Measurements from ENCODE around the gene SFRP5. TPM values are rescaled to one million over a fixed set of nuclear protein-coding genes. Genes with fewer than 3 reads are reported as not detected.

The SFRP5 gene
- total RNA-seq, result 1 to 10 TPM in 1 of 3 donors, under 1 TPM in 2; 0.29 to 1.8 (median 0.33) TPM

GRCh38 chr10:97771913-97772823 is at the start of gene SFRP5:
Gene SFRP5, minus strand, starts transcription at chr10:97771999. Its CDS starts 166 bp downstream, at chr10:97771833.
- no peaks in the 10 kb centered on the region for H3K36me3 ChIP-seq
- TF ChIP-seq CTCF (IDR thresholded peaks at IDR 0.05) (no peak), POLR2A (IDR thresholded peaks at IDR 0.05) (no peak), POLR2AphosphoS5 (IDR thresholded peaks at IDR 0.05) (no peak)
- no peak for DNase-seq (ENCODE audit: low spot score in 2 of 2)
- no peaks in the 10 kb centered on the region for H3K4me1 ChIP-seq
- peak within 1 kb of the TSS in 2 of 3 donors; percentile 34 to 58 for H3K4me3 ChIP-seq
- H3K9me3 ChIP-seq, result no peaks in the 10 kb centered on the region
- intact Hi-C loops (cut with DNase I; ENCODE audit: low total_unique reads), result no loop called here
- peaks cover 0 to 47% of the 10 kb centered on the region in 2 donors for H3K27me3 ChIP-seq
- no peak within 1 kb of the TSS for H3K27ac ChIP-seq

GRCh38 chr10:97820096-97820704 is 48.4 kb upstream of the SFRP5 start:
- Histone ChIP-seq H3K36me3 (no peaks in the 10 kb centered on the region), H3K4me1 (no peaks in the 10 kb centered on the region), H3K9me3 (no peaks in the 10 kb centered on the region), H3K4me3 (no peak overlapping the region), H3K27ac (no peak overlapping the region), H3K27me3 (no peaks in the 10 kb centered on the region)
- intact Hi-C loops (cut with DNase I; ENCODE audit: low total_unique reads), result no loop called here
- no peak for DNase-seq (ENCODE audit: low spot score in 2 of 2)
- TF ChIP-seq POLR2AphosphoS5 (IDR thresholded peaks at IDR 0.05) (no peak), POLR2A (IDR thresholded peaks at IDR 0.05) (no peak), CTCF (IDR thresholded peaks at IDR 0.05) (no peak)

GRCh38 chr10:97818572-97818971 is 46.8 kb upstream of the SFRP5 start:
- Histone ChIP-seq H3K4me1 (no peaks in the 10 kb centered on the region), H3K27ac (no peak overlapping the region), H3K4me3 (no peak overlapping the region), H3K27me3 (no peaks in the 10 kb centered on the region), H3K36me3 (no peaks in the 10 kb centered on the region), H3K9me3 (no peaks in the 10 kb centered on the region)
- intact Hi-C loops (cut with DNase I; ENCODE audit: low total_unique reads), result no loop called here
- DNase-seq (ENCODE audit: low spot score in 2 of 2), result no peak
- no peak for TF ChIP-seq POLR2A (IDR thresholded peaks at IDR 0.05)
- no peak for TF ChIP-seq CTCF (IDR thresholded peaks at IDR 0.05)
- no peak for TF ChIP-seq POLR2AphosphoS5 (IDR thresholded peaks at IDR 0.05)

GRCh38 chr10:97816609-97817008 is 44.8 kb upstream of the SFRP5 start:
- Histone ChIP-seq H3K27ac (no peak overlapping the region), H3K9me3 (no peaks in the 10 kb centered on the region), H3K36me3 (no peaks in the 10 kb centered on the region), H3K27me3 (no peaks in the 10 kb centered on the region), H3K4me3 (no peak overlapping the region), H3K4me1 (no peaks in the 10 kb centered on the region)
- DNase-seq (ENCODE audit: low spot score in 2 of 2), result no peak
- intact Hi-C loops (cut with DNase I; ENCODE audit: low total_unique reads), result no loop called here
- TF ChIP-seq CTCF (IDR thresholded peaks at IDR 0.05), result no peak
- no peak for TF ChIP-seq POLR2A (IDR thresholded peaks at IDR 0.05)
- no peak for TF ChIP-seq POLR2AphosphoS5 (IDR thresholded peaks at IDR 0.05)

- Histone ChIP-seq H3K4me3 (no peak overlapping the region), H3K4me1 (no peaks in the 10 kb centered on the region), H3K27me3 (no peaks in the 10 kb centered on the region), H3K9me3 (no peaks in the 10 kb centered on the region), H3K36me3 (no peaks in the 10 kb centered on the region), H3K27ac (no peak overlapping the region)
- intact Hi-C loops (cut with DNase I; ENCODE audit: low total_unique reads), result no loop called here
- no peak for DNase-seq (ENCODE audit: low spot score in 2 of 2)
- no peak for TF ChIP-seq CTCF (IDR thresholded peaks at IDR 0.05)
Measured at GRCh38 chr10:97814996-97815395, 43.2 kb upstream of the SFRP5 start.

Data from breast epithelium (tissue), 4 donors.